Smooth muscle cell (in vitro differentiated cells): Measurements from ENCODE around the gene PCDHA4. TPM values are rescaled to one million over a fixed set of nuclear protein-coding genes. Genes with fewer than 3 reads are reported as not detected.

Experiments used
- DNase-seq: peaks from one replicate; lab custom pipeline; 2025; ENCODE audit not compliant: unreplicated experiment; lab: John Stamatoyannopoulos, UW
- H2AFZ ChIP-seq: fragments of 200-600 bp; sonication (generic); 2 replicates; pipeline ENCODE4 v1.6.0; 2016; ENCODE audit warnings: antibody characterized with exemption, low read depth, mild to moderate bottlenecking
- H3F3A ChIP-seq: fragments of 200-600 bp; sonication (generic); 2 replicates; pipeline ENCODE4 v1.6.0; 2017; ENCODE audit warnings: antibody characterized with exemption, low read depth
- H3K27ac ChIP-seq: fragments of 200-600 bp; sonication (generic); 2 replicates; pipeline ENCODE4 v1.5.1; 2016; ENCODE audit warnings: low read depth, mild to moderate bottlenecking
- H3K27me3 ChIP-seq: fragments of 200-600 bp; sonication (generic); 2 replicates; pipeline ENCODE4 v1.6.1; 2016; ENCODE audit warnings: low read depth, mild to moderate bottlenecking
- H3K36me3 ChIP-seq: fragments of 200-600 bp; sonication (generic); 2 replicates; pipeline ENCODE4 v1.5.1; 2016; ENCODE audit warnings: low read depth
- H3K4me1 ChIP-seq: fragments of 200-600 bp; sonication (generic); 2 replicates; pipeline ENCODE4 v1.5.1; 2016; ENCODE audit warnings: low read depth
- H3K4me2 ChIP-seq: fragments of 200-600 bp; sonication (generic); 2 replicates; pipeline ENCODE4 v1.6.0; 2016; ENCODE audit warnings: mild to moderate bottlenecking
- H3K4me3 ChIP-seq: fragments of 200-600 bp; sonication (generic); 2 replicates; pipeline ENCODE4 v1.5.1; 2016; ENCODE audit warnings: mild to moderate bottlenecking
- H3K79me2 ChIP-seq: fragments of 200-600 bp; sonication (generic); 2 replicates; pipeline ENCODE4 v1.6.0; 2016; ENCODE audit warnings: low read depth, mild to moderate bottlenecking
- H3K9ac ChIP-seq: fragments of 200-600 bp; sonication (generic); 2 replicates; pipeline ENCODE4 v1.6.0; 2016; ENCODE audit warnings: low read depth
- H3K9me3 ChIP-seq: fragments of 200-600 bp; sonication (generic); replicated peaks from 2 replicates; pipeline ENCODE4 v1.5.1; 2016; ENCODE audit warnings: low read depth
- H4K20me1 ChIP-seq: fragments of 200-600 bp; sonication (generic); 2 replicates; pipeline ENCODE4 v1.6.0; 2016; ENCODE audit warnings: low read depth
- CTCF ChIP-seq: fragments of 200-600 bp; sonication (generic); IDR thresholded peaks from 2 replicates; pipeline ENCODE4 v1.5.1; 2017; ENCODE audit warnings: borderline replicate concordance, mild to moderate bottlenecking, antibody characterized with exemption; ENCODE audit not compliant: insufficient read depth, poor library complexity, severe bottlenecking
- WGBS: methylation state at CpG from one replicate; pipeline ENCODE4 v1.1.7; 2016; ENCODE audit warnings: low lambda C conversion rate; 5-methylcytosine and 5-hydroxymethylcytosine counted together
- polyA plus RNA-seq: library from polyadenylated mRNA; unstranded; fragments of >200 nt; fragmentation: Nextera tagmentation; extraction: Ambion mirVana; gene quantifications from 2 replicates; pipeline ENCODE4 v1.2.1, GENCODE V29; 2016
- total RNA-seq: library from RNA; depleted of rRNA; stranded (reverse); fragments of >200 nt; gene quantifications from 2 replicates; pipeline ENCODE4 v1.2.3, GENCODE V29; 2014

PCDHA4 gene
- 7.1 and 10.8 TPM in 2 replicates for total RNA-seq
- 4.1 and 5.0 TPM in 2 replicates for polyA plus RNA-seq

DNA sequence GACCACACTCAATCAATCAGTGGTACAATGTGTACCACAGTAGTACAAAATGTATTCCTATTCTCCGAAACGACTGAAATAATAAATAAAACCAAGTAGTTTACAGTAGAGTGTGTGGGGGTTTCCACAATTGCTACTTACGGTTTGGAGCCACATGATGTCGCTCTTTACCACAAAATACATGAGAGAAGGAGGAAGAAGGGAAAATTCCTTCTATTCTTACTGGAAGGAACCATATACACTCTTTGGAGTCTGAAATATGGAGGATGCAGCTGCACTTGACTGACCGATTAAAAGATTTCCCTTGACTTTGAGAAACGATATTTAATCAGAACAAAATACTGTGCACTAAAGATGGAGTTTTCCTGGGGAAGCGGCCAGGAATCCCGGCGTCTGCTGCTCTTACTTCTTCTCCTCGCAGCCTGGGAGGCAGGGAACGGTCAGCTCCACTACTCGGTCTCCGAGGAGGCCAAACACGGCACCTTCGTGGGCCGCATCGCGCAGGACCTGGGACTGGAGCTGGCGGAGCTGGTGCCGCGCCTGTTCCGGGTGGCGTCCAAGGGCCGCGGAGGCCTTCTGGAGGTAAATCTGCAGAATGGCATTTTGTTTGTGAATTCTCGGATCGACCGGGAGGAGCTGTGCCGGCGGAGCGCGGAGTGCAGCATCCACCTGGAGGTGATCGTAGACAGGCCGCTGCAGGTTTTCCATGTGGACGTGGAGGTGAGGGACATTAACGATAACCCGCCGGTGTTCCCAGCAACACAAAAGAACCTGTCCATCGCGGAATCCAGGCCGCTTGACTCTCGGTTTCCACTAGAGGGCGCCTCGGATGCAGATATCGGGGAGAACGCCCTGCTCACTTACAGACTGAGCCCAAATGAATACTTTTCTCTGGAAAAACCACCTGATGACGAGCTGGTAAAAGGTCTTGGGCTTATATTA, at the start of gene PCDHA4:
Gene PCDHA4 (plus strand): TSS at position 235 of the 942 bp plus-strand sequence.
- Histone ChIP-seq H3K9me3 (no peaks in the 10 kb centered on the region), H3K27me3 (no peaks in the 10 kb centered on the region), H3K79me2 (no peaks in the 10 kb centered on the region), H2AFZ (peak within 1 kb of the TSS; percentile 100), H3K36me3 (no peaks in the 10 kb centered on the region), H3K4me1 (no peaks in the 10 kb centered on the region), H3K9ac (peak within 1 kb of the TSS; percentile 72), H3K4me3 (peak within 1 kb of the TSS; percentile 76), H3K27ac (peak within 1 kb of the TSS; percentile 32), H3K4me2 (peak within 1 kb of the TSS; percentile 88), H3F3A (no peaks in the 10 kb centered on the region), H4K20me1 (no peaks in the 10 kb centered on the region)
- TF ChIP-seq CTCF = peak; percentile 69
- DNase-seq = peak; percentile 12
- WGBS = 2% methylated on average over 47 of the region's 47 CpGs

GRCh38 chr5:140764177-140764973, 42.5 kb upstream of the PCDHA4 start:
- Histone ChIP-seq H3K9ac (no peak overlapping the region), H2AFZ (no peak overlapping the region), H3K4me3 (no peak overlapping the region), H3K27me3 (no peaks in the 10 kb centered on the region), H3K27ac (no peak overlapping the region), H3K4me1 (no peaks in the 10 kb centered on the region), H3K79me2 (no peaks in the 10 kb centered on the region), H3F3A (no peaks in the 10 kb centered on the region), H3K4me2 (no peak overlapping the region), H4K20me1 (no peaks in the 10 kb centered on the region), H3K9me3 (peaks cover 56% of the 10 kb centered on the region), H3K36me3 (no peaks in the 10 kb centered on the region)
- 84% methylated on average over 2 of the region's 2 CpGs for WGBS
- TF ChIP-seq CTCF = no peak
- DNase-seq = no peak

- no peaks in the 10 kb centered on the region for H3K79me2 ChIP-seq
- DNase-seq = no peak
- no peak overlapping the region for H3K27ac ChIP-seq
- H3F3A ChIP-seq = no peaks in the 10 kb centered on the region
- H3K4me3 ChIP-seq = no peak overlapping the region
- no peaks in the 10 kb centered on the region for H3K4me1 ChIP-seq
- H3K9me3 ChIP-seq = peaks cover 65% of the 10 kb centered on the region
- H2AFZ ChIP-seq = no peak overlapping the region
- no peaks in the 10 kb centered on the region for H3K27me3 ChIP-seq
- no peak overlapping the region for H3K4me2 ChIP-seq
- no peak for TF ChIP-seq CTCF
- WGBS = 81% methylated on average over 4 of the region's 4 CpGs
- no peaks in the 10 kb centered on the region for H4K20me1 ChIP-seq
- H3K9ac ChIP-seq = no peak overlapping the region
- H3K36me3 ChIP-seq = peaks cover 6% of the 10 kb centered on the region
Measured at GRCh38 chr5:140767444-140767843, 39.4 kb upstream of the PCDHA4 start.
